Gastroesophageal sphincter (tissue), 3 donors: Measurements from ENCODE around the gene LPAR5.

Experiments used
- CTCF ChIP-seq, 4 experiments: fragments of 200-600 bp in 2 of 4; fragments of 450-650 bp in 2 of 4; sonication (generic) in 1 of 4; IDR thresholded peaks; one replicate each; pipeline ENCODE4 v1.5.1; 2017 to 2019; ENCODE audit warnings: antibody characterized with exemption in 4 of 4, mild to moderate bottlenecking in 2 of 4, moderate library complexity in 2 of 4
- EP300 ChIP-seq: sonication (generic); formaldehyde crosslinking; IDR thresholded peaks from one replicate; pipeline ENCODE4 v1.6.1; 2017; ENCODE audit warnings: antibody characterized with exemption, mild to moderate bottlenecking
- POLR2A ChIP-seq, 2 donors: fragments of 450-650 bp; IDR thresholded peaks; one replicate each; pipeline ENCODE4 v1.6.1; 2017; ENCODE audit warnings: antibody characterized with exemption in 2 of 2, mild to moderate bottlenecking in 2 of 2, moderate library complexity in 1 of 2

GRCh38 chr12:6574576-6575295, 61.0 kb downstream of the LPAR5 start:
- TF ChIP-seq CTCF (IDR thresholded peaks at IDR 0.05) (no peak), POLR2A (IDR thresholded peaks at IDR 0.05) (no peak), EP300 (no peak)
